ENCODE data around the gene PECR. TPM values are rescaled to one million over a fixed set of nuclear protein-coding genes. Genes with fewer than 3 reads are reported as not detected.

PECR gene
- total and polyA plus RNA-seq, 10 of the 15 experiments (the other 5 are each of a cell fraction or from before 2014, with no cell fraction given): 7.6 to 37.4 (median 25.7) TPM

- ATAC-seq (no peak), FAIRE-seq (no peak), DNase-seq (ENCODE audit: low read depth, low spot score) (no peak)
- peaks cover 51% of the 10 kb centered on the region for H3K4me1 ChIP-seq (ENCODE audit: control insufficient read depth, insufficient read depth, low read length)
- BruUV-seq (replicated peaks): TSS peak; percentile 59
- intact Hi-C loops (cut with micrococcal nuclease; ENCODE audit: unreplicated experiment) (loop anchor here (2.0 kb wide), 2 partner anchors 21 to 53 kb away; no protein-coding TSS in a partner anchor), in situ Hi-C loops (cut with MboI) (no loop called here)
- H3K9ac ChIP-seq (ENCODE audit: control insufficient read depth, insufficient read depth, low read length): peak overlapping the region; percentile 39
- peaks cover 87% of the 10 kb centered on the region for H3K79me2 ChIP-seq (ENCODE audit: control insufficient read depth, insufficient read depth, low read length)
- no peaks in the 10 kb centered on the region for H4K20me1 ChIP-seq (ENCODE audit: control insufficient read depth, insufficient read depth)
- WGBS (ENCODE audit: insufficient coverage, insufficient replicate concordance, low lambda C conversion rate, missing lambda C conversion rate): 57% methylated on average over 6 of the region's 6 CpGs
- ChIA-PET SMC1A (ENCODE audit: uncharacterized antibody, unreplicated experiment) (interaction anchor here (0.6 to 7.2 kb wide), 9 partner anchors 8 to 338 kb away, joined by 3 to 80 read pairs (median 7); no protein-coding TSS in a partner anchor), RAD21 (ENCODE audit: unreplicated experiment) (interaction anchor here (0.6 to 10.3 kb wide), 11 partner anchors 7 to 86 kb away, joined by 3 to 104 read pairs (median 8); partner anchors contain the start of gene MREG), POLR2A (interaction anchor here (0.5 to 5.3 kb wide), 8 partner anchors 8 to 122 kb away, joined by 3 to 61 read pairs (median 7); no protein-coding TSS in a partner anchor), CTCF (interaction anchor here (0.6 to 10.4 kb wide), 9 partner anchors 10 to 105 kb away, joined by 3 to 138 read pairs (median 5); partner anchors contain the start of gene XRCC5)
- H3K9me3 ChIP-seq (replicated peaks; ENCODE audit: control insufficient read depth, insufficient read depth, low read length): no peaks in the 10 kb centered on the region
- peak overlapping the region; percentile 22; the same call in 1 of the 2 replicates for H3K4me3 ChIP-seq
- no peaks in the 10 kb centered on the region for H3K27me3 ChIP-seq (replicated peaks in 1 of 2; ENCODE audit: control insufficient read depth in 2 of 2, insufficient read depth in 2 of 2, low read length in 1 of 2)
- no peak overlapping the region for H2AFZ ChIP-seq (ENCODE audit: control insufficient read depth, low read depth, low read length)
- peak overlapping the region; percentile 82 for H3K4me2 ChIP-seq (ENCODE audit: control insufficient read depth, insufficient read depth)
- peaks cover 0 to 5% of the 10 kb centered on the region in 2 experiments; a peak in 2 of 4 replicates for H3K36me3 ChIP-seq (ENCODE audit: control insufficient read depth in 2 of 2, insufficient read depth in 2 of 2, low read length in 1 of 2)
- H3K27ac ChIP-seq (ENCODE audit: control insufficient read depth, insufficient read depth): peak overlapping the region; percentile 90
- 0 out of 2 replicates have a peak, but pooled peaks have one; percentile 0 for TF ChIP-seq RAD21 (IDR thresholded peaks at IDR 0.05; ENCODE audit: insufficient read depth, low read depth, low read length)
- TF ChIP-seq IRF5 (IDR thresholded peaks at IDR 0.05; ENCODE audit: borderline replicate concordance): no peak
- 0 out of 2 replicates have a peak, but pooled peaks have one; percentile 9 for TF ChIP-seq NR2C1 (IDR thresholded peaks at IDR 0.05)
- TF ChIP-seq STAT3 (IDR thresholded peaks at IDR 0.05; ENCODE audit: low read depth, low read length): no peak
- no peak for TF ChIP-seq WRNIP1 (IDR thresholded peaks at IDR 0.05; ENCODE audit: borderline replicate concordance, low read depth, low read length)
- TF ChIP-seq HDAC6 (IDR thresholded peaks at IDR 0.05; ENCODE audit: unreplicated experiment): no peak
- TF ChIP-seq NFYB (IDR thresholded peaks at IDR 0.05; ENCODE audit: insufficient read depth, low read depth, low read length): no peak
- TF ChIP-seq CREM (IDR thresholded peaks at IDR 0.05; ENCODE audit: low read depth): no peak
- TF ChIP-seq NR2C2 (IDR thresholded peaks at IDR 0.05; ENCODE audit: borderline replicate concordance, control insufficient read depth, insufficient read length, low read depth): no peak
- TF ChIP-seq NBN (IDR thresholded peaks at IDR 0.05): 0 out of 2 replicates have a peak, but pooled peaks have one; percentile 12
- no peak for TF ChIP-seq BCL11A (IDR thresholded peaks at IDR 0.05; ENCODE audit: low read depth, low read length)
- no peak for TF ChIP-seq SMAD1 (IDR thresholded peaks at IDR 0.05; ENCODE audit: low read depth, partially characterized antibody)
- TF ChIP-seq ZNF687 (IDR thresholded peaks at IDR 0.05): 0 out of 2 replicates have a peak, but pooled peaks have one; percentile 13
- peak; percentile 49; the same call in 1 of the 2 replicates for TF ChIP-seq HDGF (IDR thresholded peaks at IDR 0.05)
- TF ChIP-seq EGR1 (IDR thresholded peaks at IDR 0.05; ENCODE audit: borderline replicate concordance in 1 of 2, low read depth in 2 of 2, low read length in 2 of 2): no peak
- TF ChIP-seq CBX3 (IDR thresholded peaks at IDR 0.05; ENCODE audit: borderline replicate concordance, low read depth): no peak
- 0 out of 2 replicates have a peak, but pooled peaks have one; percentile 31 for TF ChIP-seq SMARCA5 (IDR thresholded peaks at IDR 0.05)
Measured at GRCh38 chr2:216003876-216004696, 77.5 kb downstream of the PECR start.

Data from GM12878 (cell line).